BLaER1 (cell line): Measurements from ENCODE around the gene HOXA11.

ENCODE experiments used
- H3K27ac ChIP-seq: shearing (Covaris generic); formaldehyde crosslinking; 2 replicates; pipeline ENCODE4 v1.8.1; 2022
- H3K27me3 ChIP-seq: shearing (Covaris generic); formaldehyde crosslinking; 2 replicates; pipeline ENCODE4 v1.8.1; 2022
- H3K36me3 ChIP-seq: shearing (Covaris generic); formaldehyde crosslinking; 2 replicates; pipeline ENCODE4 v1.8.1; 2022
- H3K4me1 ChIP-seq: shearing (Covaris generic); formaldehyde crosslinking; 2 replicates; pipeline ENCODE4 v1.8.1; 2022
- H3K4me2 ChIP-seq: shearing (Covaris generic); formaldehyde crosslinking; 2 replicates; pipeline ENCODE4 v1.8.1; 2022
- H3K4me3 ChIP-seq: shearing (Covaris generic); formaldehyde crosslinking; 2 replicates; pipeline ENCODE4 v1.8.1; 2022
- H3K9ac ChIP-seq: shearing (Covaris generic); formaldehyde crosslinking; 2 replicates; pipeline ENCODE4 v1.8.1; 2022
- H3K9me3 ChIP-seq: shearing (Covaris generic); formaldehyde crosslinking; 2 replicates; pipeline ENCODE4 v1.8.1; 2022
- H4K20me1 ChIP-seq: shearing (Covaris generic); formaldehyde crosslinking; 2 replicates; pipeline ENCODE4 v1.8.1; 2022
- Cebpa-rat ChIP-seq: shearing (Covaris generic); IDR thresholded peaks from 2 replicates; pipeline ENCODE4 v1.8.1; 2022

The HOXA11 gene

DNA sequence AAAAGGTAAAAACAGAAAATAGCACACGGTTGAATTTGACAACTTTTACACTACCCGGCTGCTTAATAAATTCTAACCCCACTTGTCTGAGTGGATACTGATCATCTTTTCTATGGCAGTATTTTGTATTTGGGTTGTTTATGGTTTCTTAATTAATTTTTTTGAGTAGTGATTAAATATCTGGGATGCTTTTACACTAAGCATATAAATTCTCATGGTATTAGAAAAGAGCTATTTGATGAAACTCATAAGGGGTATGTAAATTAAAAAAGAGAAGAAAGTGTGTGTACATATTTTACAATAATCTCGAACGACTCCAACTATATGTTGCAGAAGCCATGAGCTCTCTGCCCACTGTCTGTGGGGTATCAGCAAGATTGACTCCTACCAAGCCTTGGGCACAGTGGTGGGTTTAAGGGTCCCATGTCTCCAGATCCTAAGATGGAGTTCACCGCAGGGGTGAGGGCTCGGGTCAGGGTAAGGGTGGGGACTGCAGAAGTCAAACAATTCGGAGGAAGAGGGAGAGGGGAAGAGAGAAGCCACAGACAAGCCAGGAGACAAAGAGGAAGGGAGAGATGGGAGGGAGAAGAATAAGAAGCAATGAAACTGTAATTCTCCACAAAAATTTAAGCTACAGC is 22.4 kb upstream of the HOXA11 start:
- Histone ChIP-seq H3K9ac (no peak overlapping the region), H4K20me1 (peaks cover 73% of the 10 kb centered on the region), H3K4me3 (no peak overlapping the region), H3K36me3 (no peaks in the 10 kb centered on the region), H3K27ac (no peak overlapping the region), H3K4me2 (no peak overlapping the region), H3K4me1 (no peaks in the 10 kb centered on the region), H3K9me3 (peaks cover 6% of the 10 kb centered on the region; the same call in 1 of the 2 replicates), H3K27me3 (peaks cover 98% of the 10 kb centered on the region)
- TF ChIP-seq Cebpa-rat: no peak

DNA sequence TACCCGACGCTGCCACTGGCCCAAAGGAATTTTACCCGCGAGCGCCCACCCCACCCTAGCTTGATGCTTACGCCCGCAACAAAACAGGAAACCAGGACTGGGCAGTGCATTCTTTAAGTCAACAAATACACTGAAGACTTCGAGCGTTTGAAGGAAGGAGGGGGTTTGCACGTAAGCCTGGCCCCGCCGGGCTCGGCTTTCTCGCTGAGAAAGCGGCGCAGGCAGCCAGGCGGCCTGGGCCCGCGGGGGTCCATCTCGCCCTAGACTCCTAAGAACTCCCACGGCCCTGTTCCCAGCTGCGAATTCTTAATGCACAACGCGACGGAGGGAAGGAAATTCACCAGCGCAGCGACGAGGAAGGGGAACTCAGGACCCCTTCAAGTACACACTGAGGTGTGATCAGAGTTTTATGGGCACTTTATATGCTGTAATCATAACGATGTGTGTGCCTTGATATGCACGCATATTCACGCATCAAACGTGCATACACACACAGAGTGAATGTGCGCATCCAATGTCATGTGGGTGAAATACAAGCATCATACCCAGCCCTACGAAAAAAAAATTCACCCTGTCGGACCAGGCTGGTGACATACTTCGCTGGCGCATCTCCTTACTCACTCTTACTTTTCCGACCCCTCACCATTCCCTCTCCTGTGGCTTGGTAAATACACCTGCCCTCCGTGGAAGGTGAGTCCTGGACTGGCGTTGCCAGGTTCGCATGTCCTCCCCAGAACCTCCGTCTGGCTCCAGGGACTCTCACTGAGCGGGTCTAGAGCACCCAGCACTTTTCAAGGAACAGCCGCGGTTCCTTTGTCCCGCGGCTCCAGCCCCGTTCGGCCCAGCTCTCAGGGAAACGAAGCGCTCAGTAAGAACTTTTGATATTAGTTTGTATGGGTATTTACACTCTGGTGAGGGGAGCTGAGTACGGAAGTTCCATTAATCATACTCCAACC is 20.6 kb upstream of the HOXA11 start:
- no peak overlapping the region for H3K4me3 ChIP-seq
- H3K27ac ChIP-seq: no peak overlapping the region
- no peak overlapping the region for H3K9ac ChIP-seq
- H3K36me3 ChIP-seq: no peaks in the 10 kb centered on the region
- H3K9me3 ChIP-seq: peaks cover 6% of the 10 kb centered on the region; the same call in 1 of the 2 replicates
- H3K27me3 ChIP-seq: peaks cover 98% of the 10 kb centered on the region
- no peak for TF ChIP-seq Cebpa-rat
- H3K4me1 ChIP-seq: peaks cover 10% of the 10 kb centered on the region; the same call in 1 of the 2 replicates
- H4K20me1 ChIP-seq: peaks cover 81% of the 10 kb centered on the region
- H3K4me2 ChIP-seq: no peak overlapping the region

DNA sequence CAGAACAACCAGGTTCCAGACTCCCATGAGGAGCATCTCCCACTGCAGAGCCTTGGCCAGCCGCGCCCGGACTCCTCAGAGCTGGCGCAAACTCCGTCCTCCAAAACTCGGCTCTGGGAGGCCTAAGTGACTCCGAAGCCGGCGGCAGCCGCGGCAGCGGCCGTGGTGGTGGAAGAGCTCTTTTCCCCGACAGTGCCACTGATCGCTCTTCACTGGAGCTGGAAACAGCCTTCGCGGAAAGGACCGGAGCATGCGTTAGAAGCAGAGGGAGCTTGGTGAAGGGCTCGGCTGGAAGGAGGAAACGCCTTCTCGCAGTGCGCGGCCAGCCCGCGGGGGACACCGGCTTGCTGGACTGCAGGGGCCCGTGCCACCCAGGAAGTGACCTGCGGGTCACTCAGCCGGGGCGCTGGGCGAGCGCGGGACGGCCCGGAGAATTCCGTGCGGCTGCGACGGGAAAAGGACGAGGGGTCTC is 19.9 kb upstream of the HOXA11 start:
- Histone ChIP-seq H3K4me1 (peaks cover 17% of the 10 kb centered on the region), H3K27ac (no peak overlapping the region), H3K9me3 (peaks cover 6% of the 10 kb centered on the region; the same call in 1 of the 2 replicates), H3K4me2 (no peak overlapping the region), H3K4me3 (no peak overlapping the region), H4K20me1 (peaks cover 88% of the 10 kb centered on the region), H3K9ac (no peak overlapping the region), H3K36me3 (no peaks in the 10 kb centered on the region), H3K27me3 (peaks cover 100% of the 10 kb centered on the region)
- TF ChIP-seq Cebpa-rat: no peak

DNA sequence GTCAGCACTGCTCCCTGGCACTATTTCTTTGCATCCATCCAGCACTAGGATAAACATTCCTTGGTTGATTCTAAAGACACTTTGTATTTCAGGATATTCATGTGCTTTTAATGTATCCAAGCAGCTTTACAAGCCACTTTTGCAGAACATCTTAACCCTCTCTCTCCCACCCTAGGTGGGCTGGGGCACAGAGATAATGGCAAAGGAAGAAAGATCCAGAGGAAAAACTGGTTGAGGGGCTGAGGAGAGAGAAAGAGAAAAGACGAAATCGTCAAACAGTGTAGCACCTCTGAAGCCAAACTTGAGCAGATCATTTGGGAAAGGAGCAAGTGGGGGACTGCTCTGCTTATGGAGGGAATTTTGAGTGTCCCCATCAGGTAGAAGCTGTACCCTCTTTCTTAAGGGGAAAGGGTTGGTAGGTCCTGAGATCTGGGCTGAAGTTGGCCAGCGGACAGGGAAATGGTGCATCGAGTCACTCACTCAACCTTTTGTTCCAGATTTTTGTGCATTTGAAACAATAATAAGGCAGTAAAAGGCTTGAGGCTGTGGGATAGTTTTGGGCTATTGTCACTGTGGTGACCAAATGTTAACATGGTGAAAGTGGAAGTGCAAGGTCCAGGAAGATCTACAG is 19.0 kb upstream of the HOXA11 start:
- H3K4me3 ChIP-seq: no peak overlapping the region
- peaks cover 100% of the 10 kb centered on the region for H3K27me3 ChIP-seq
- peaks cover 26% of the 10 kb centered on the region for H3K4me1 ChIP-seq
- no peak overlapping the region for H3K4me2 ChIP-seq
- peaks cover 6% of the 10 kb centered on the region; the same call in 1 of the 2 replicates for H3K9me3 ChIP-seq
- no peak overlapping the region for H3K27ac ChIP-seq
- no peak overlapping the region for H3K9ac ChIP-seq
- TF ChIP-seq Cebpa-rat: no peak
- H3K36me3 ChIP-seq: no peaks in the 10 kb centered on the region
- peaks cover 94% of the 10 kb centered on the region for H4K20me1 ChIP-seq

DNA sequence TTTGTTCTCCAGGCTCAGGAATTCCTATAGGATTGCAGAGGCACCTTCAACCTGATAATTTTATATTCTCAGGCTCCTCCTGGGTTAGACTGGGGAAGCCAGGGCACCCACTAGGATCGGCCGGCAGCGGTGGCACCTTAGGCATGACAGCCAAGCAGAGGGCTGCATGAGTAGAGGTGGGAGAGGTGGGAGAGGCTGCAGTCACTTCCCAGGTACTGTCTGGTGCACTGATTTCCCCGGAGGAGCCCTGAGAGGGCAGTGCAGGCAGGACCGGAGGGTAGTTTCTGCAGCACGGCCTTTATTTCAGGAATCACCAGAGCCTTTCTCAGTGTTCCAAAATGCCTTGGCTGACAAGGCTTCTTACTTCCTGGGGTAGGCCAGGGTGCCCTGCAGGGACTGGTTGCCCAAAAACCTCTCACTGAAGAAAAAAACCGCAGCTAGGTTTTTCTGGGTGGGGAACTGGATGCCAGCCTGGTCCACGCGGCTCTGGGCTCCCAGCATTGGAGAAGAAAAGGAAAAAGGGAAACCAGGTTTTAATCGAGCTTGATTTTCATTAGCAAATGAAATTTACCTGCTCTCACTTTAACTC is 18.4 kb upstream of the HOXA11 start:
- H3K4me3 ChIP-seq: no peak overlapping the region

DNA sequence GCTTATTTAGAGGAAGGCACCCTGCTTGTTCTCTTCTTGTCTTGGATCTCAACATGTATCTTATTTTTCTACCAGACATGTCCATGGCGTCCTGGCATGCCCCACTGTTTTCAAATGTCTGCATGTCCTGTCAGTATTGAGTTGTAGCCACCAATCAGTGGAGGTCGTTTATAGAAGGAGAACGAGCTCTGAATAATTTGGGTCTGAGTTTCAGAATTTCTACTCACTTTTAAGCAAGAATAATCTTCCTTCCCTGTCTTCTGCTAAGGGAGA is 17.8 kb upstream of the HOXA11 start:
- Histone ChIP-seq H3K27me3 (peaks cover 100% of the 10 kb centered on the region), H3K9ac (no peak overlapping the region), H3K9me3 (peaks cover 6% of the 10 kb centered on the region; the same call in 1 of the 2 replicates), H3K27ac (no peak overlapping the region), H3K4me2 (no peak overlapping the region), H3K36me3 (no peaks in the 10 kb centered on the region), H4K20me1 (peaks cover 94% of the 10 kb centered on the region), H3K4me1 (peaks cover 28% of the 10 kb centered on the region), H3K4me3 (no peak overlapping the region)
- TF ChIP-seq Cebpa-rat: no peak

More for the DNA sequence above, 18.4 kb upstream of the HOXA11 start:
- no peak for TF ChIP-seq Cebpa-rat
- H3K4me2 ChIP-seq: no peak overlapping the region
- H3K27ac ChIP-seq: no peak overlapping the region
- H4K20me1 ChIP-seq: peaks cover 94% of the 10 kb centered on the region
- H3K9me3 ChIP-seq: peaks cover 6% of the 10 kb centered on the region; the same call in 1 of the 2 replicates
- H3K36me3 ChIP-seq: no peaks in the 10 kb centered on the region
- H3K27me3 ChIP-seq: peaks cover 100% of the 10 kb centered on the region
- no peak overlapping the region for H3K9ac ChIP-seq
- H3K4me1 ChIP-seq: peaks cover 28% of the 10 kb centered on the region

DNA sequence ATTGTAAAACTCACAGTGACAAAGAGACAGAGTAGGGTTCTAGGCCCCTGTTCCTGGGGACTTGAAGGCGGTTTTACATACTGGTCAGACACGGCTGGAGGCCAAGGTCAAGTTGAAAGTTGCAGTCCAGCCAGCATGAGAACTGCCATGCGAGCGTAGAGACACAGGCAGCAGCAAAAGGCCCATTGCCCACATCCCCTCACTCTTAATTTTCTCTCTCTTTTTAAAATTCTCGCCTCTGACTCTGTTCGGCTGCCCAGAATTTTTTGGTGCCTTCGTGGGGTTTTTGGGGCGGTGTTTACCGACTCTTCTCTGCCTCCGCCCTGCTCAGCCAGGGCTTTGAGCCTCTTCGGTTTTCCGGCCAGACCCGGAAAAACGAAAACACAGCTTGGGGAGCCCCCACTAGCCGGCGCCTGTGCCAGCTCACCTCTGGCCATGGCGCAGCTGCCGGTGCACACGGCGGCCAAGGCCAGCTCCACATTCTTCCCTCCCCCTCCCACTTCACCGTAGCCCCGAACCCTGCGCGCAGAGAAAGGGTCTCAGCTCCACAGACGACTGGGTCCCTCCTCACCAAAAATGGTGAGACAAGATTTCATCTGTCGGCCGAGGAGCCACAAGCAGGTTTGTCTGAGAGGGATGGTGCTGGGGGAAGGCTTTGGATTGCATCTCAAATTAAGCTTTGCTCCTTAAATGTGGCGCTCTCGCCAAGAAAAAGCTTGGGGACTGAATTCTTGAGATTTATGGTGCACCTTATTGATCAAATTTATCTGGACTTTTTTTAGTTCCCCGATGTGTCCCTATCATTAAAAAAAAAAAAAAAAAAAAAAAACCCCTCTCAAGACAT is 17.2 kb upstream of the HOXA11 start:
- peaks cover 94% of the 10 kb centered on the region for H4K20me1 ChIP-seq
- no peak for TF ChIP-seq Cebpa-rat
- H3K27ac ChIP-seq: no peak overlapping the region
- peaks cover 6% of the 10 kb centered on the region; the same call in 1 of the 2 replicates for H3K9me3 ChIP-seq
- no peak overlapping the region for H3K4me2 ChIP-seq
- H3K4me1 ChIP-seq: peaks cover 28% of the 10 kb centered on the region
- H3K27me3 ChIP-seq: peaks cover 100% of the 10 kb centered on the region
- H3K9ac ChIP-seq: no peak overlapping the region
- H3K4me3 ChIP-seq: no peak overlapping the region
- no peaks in the 10 kb centered on the region for H3K36me3 ChIP-seq

DNA sequence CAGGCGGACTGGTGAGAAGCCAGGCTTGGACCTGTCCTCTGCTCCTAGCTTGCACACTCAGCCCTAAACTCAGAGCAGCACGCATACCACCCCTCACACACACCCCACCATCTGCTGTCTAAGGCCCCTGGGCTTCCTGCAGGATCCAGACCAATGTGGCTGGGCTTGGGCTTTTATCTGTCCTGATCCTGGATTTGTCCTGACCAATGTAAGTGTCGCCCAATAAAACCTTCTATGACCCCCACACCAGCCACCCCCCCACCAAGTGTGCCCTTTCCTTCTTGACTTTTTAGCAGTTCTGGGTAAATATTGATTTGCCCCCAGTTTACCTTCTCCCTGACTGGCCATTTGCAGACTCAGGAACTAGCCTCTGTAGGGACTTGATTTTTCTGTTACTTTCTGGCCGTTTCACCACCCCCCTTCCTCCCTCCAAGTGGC is 16.6 kb upstream of the HOXA11 start:
- peaks cover 100% of the 10 kb centered on the region for H3K27me3 ChIP-seq
- H3K27ac ChIP-seq: no peak overlapping the region
- H3K36me3 ChIP-seq: no peaks in the 10 kb centered on the region
- peaks cover 6% of the 10 kb centered on the region; the same call in 1 of the 2 replicates for H3K9me3 ChIP-seq
- no peak overlapping the region for H3K9ac ChIP-seq
- peak overlapping the region; percentile 93; the same call in 1 of the 2 replicates for H3K4me2 ChIP-seq
- H4K20me1 ChIP-seq: peaks cover 97% of the 10 kb centered on the region
- TF ChIP-seq Cebpa-rat: no peak
- no peak overlapping the region for H3K4me3 ChIP-seq
- peaks cover 28% of the 10 kb centered on the region for H3K4me1 ChIP-seq
